ENCODE data around the gene DEFB128. TPM values are rescaled to one million over a fixed set of nuclear protein-coding genes. Genes with fewer than 3 reads are reported as not detected.

Gene DEFB128
- total and polyA plus RNA-seq, 2 of the 4 experiments (the other 2 are of a cell fraction), result not detected

DNA sequence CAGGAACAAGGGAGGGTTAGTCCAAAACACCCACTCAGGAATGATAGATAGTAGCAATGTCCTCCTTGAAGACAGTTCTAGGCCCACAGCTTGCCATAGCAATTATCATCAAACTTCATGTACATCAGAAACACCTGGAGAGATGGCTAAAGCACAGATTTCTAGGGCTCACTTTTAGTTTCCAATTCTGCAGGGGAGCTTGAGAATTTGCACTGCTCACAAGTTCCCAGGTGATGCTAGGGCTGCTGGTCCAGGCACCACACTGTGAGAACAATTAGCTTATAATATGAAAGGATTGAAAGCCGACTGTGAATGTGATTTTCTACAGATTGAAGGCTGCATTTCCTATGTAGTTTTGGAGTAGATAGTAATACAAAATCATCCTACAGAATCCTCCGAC lies 43.6 kb downstream of the DEFB128 start:
- TF ChIP-seq POLR2A (IDR thresholded peaks at IDR 0.05; ENCODE audit: low read depth, low read length) (no peak), BHLHE40 (IDR thresholded peaks at IDR 0.05; ENCODE audit: low read depth, low read length) (no peak), NFE2L2 (IDR thresholded peaks at IDR 0.05; ENCODE audit: low read depth, low read length) (no peak), MAFK (IDR thresholded peaks at IDR 0.05; ENCODE audit: low read depth, low read length) (no peak), SMC3 (IDR thresholded peaks at IDR 0.05; ENCODE audit: low read depth, low read length) (no peak), RCOR1 (IDR thresholded peaks at IDR 0.05; ENCODE audit: insufficient replicate concordance, low read length) (no peak), MAZ (IDR thresholded peaks at IDR 0.05; ENCODE audit: borderline replicate concordance, low read depth, low read length) (no peak), RAD21 (IDR thresholded peaks at IDR 0.05; ENCODE audit: low read length) (no peak), RFX5 (IDR thresholded peaks at IDR 0.05; ENCODE audit: low read depth, low read length) (no peak), CEBPB (IDR thresholded peaks at IDR 0.05; ENCODE audit: low read depth, low read length) (no peak), MXI1 (IDR thresholded peaks at IDR 0.05; ENCODE audit: borderline replicate concordance, low read depth, low read length) (no peak), FOS (IDR thresholded peaks at IDR 0.05; ENCODE audit: low read depth, low read length) (no peak), CHD1 (IDR thresholded peaks at IDR 0.05; ENCODE audit: low read depth, low read length) (no peak)
- TF ChIP-seq, protein P1, sequence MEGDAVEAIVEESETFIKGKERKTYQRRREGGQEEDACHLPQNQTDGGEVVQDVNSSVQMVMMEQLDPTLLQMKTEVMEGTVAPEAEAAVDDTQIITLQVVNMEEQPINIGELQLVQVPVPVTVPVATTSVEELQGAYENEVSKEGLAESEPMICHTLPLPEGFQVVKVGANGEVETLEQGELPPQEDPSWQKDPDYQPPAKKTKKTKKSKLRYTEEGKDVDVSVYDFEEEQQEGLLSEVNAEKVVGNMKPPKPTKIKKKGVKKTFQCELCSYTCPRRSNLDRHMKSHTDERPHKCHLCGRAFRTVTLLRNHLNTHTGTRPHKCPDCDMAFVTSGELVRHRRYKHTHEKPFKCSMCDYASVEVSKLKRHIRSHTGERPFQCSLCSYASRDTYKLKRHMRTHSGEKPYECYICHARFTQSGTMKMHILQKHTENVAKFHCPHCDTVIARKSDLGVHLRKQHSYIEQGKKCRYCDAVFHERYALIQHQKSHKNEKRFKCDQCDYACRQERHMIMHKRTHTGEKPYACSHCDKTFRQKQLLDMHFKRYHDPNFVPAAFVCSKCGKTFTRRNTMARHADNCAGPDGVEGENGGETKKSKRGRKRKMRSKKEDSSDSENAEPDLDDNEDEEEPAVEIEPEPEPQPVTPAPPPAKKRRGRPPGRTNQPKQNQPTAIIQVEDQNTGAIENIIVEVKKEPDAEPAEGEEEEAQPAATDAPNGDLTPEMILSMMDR (conservative IDR thresholded peaks at IDR 0.05; ENCODE audit: low read depth, low read length), result no peak
- TF ChIP-seq, protein P2, sequence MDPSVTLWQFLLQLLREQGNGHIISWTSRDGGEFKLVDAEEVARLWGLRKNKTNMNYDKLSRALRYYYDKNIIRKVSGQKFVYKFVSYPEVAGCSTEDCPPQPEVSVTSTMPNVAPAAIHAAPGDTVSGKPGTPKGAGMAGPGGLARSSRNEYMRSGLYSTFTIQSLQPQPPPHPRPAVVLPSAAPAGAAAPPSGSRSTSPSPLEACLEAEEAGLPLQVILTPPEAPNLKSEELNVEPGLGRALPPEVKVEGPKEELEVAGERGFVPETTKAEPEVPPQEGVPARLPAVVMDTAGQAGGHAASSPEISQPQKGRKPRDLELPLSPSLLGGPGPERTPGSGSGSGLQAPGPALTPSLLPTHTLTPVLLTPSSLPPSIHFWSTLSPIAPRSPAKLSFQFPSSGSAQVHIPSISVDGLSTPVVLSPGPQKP (IDR thresholded peaks at IDR 0.05; ENCODE audit: borderline replicate concordance, low read depth, low read length), result no peak
- TF ChIP-seq, protein P3, sequence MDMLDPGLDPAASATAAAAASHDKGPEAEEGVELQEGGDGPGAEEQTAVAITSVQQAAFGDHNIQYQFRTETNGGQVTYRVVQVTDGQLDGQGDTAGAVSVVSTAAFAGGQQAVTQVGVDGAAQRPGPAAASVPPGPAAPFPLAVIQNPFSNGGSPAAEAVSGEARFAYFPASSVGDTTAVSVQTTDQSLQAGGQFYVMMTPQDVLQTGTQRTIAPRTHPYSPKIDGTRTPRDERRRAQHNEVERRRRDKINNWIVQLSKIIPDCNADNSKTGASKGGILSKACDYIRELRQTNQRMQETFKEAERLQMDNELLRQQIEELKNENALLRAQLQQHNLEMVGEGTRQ (IDR thresholded peaks at IDR 0.05; ENCODE audit: low read depth, low read length), result no peak
- Histone ChIP-seq H3K9me1 (ENCODE audit: insufficient read depth, low read length) (no peaks in the 10 kb centered on the region), H3K27ac (ENCODE audit: insufficient read depth, low read length) (no peak overlapping the region), H4K91ac (ENCODE audit: insufficient read depth, low read depth, low read length) (no peak overlapping the region), H3K23ac (ENCODE audit: low read depth, low read length) (no peak overlapping the region), H3K9ac (ENCODE audit: low read depth, low read length) (no peak overlapping the region), H2BK15ac (ENCODE audit: low read depth, low read length) (no peak overlapping the region), H3K27me3 (ENCODE audit: control insufficient read depth, insufficient read depth, low read length) (peaks cover 3% of the 10 kb centered on the region), H3K9me3 (ENCODE audit: control insufficient read depth, insufficient read depth, low read length) (no peaks in the 10 kb centered on the region), H3K79me1 (ENCODE audit: low read depth in 1 of 2, low read length in 2 of 2) (no peaks in the 10 kb centered on the region), H2BK20ac (ENCODE audit: low read depth, low read length) (no peak overlapping the region), H3K4ac (ENCODE audit: low read depth, low read length) (no peak overlapping the region), H4K20me1 (ENCODE audit: insufficient read depth, low read length) (no peaks in the 10 kb centered on the region), H3K56ac (ENCODE audit: extremely low read depth, insufficient read depth, low read length) (no peak overlapping the region), H3K4me3 (ENCODE audit: insufficient read depth, low read depth, low read length) (no peak overlapping the region), H2AK9ac (replicated peaks; ENCODE audit: low read depth, low read length, poor library complexity) (no peak overlapping the region), H4K5ac (ENCODE audit: low read depth, low read length) (no peak overlapping the region), H3K4me1 (ENCODE audit: control insufficient read depth, insufficient read depth, low read length) (no peaks in the 10 kb centered on the region), H2AFZ (replicated peaks; ENCODE audit: low read length, poor library complexity) (no peak overlapping the region), H3K18ac (ENCODE audit: low read depth, low read length) (no peak overlapping the region), H3K4me2 (ENCODE audit: low read depth, low read length) (no peak overlapping the region), H2AK5ac (ENCODE audit: low read depth, low read length) (no peak overlapping the region), H2BK5ac (ENCODE audit: low read depth, low read length, poor library complexity, severe bottlenecking) (no peak overlapping the region), H3K36me3 (ENCODE audit: control insufficient read depth, insufficient read depth, low read length) (no peaks in the 10 kb centered on the region), H2BK120ac (ENCODE audit: low read depth, low read length) (no peak overlapping the region), H4K8ac (ENCODE audit: low read depth in 2 of 2, low read length in 2 of 2) (no peak overlapping the region), H3K14ac (replicated peaks; ENCODE audit: low read depth, low read length) (no peak overlapping the region)
- ChIA-PET POLR2A (ENCODE audit: unreplicated experiment) (no interaction called here), CTCF (no interaction called here)
- WGBS, 2 experiments (ENCODE audit: extremely low coverage in 2 of 2, insufficient read length in 1 of 2), result no CpG with 5 or more reads among the region's 2 CpGs
- ATAC-seq (ENCODE audit: low read depth), result no peak
- DNase-seq, result no peak
- BruUV-seq (replicated peaks), result no TSS peak
- intact Hi-C loops (cut with micrococcal nuclease), result no loop called here
- dilution Hi-C loops (cut with HindIII; ENCODE audit: low sequenced_read_pairs, unreplicated experiment), result no loop called here
- in situ Hi-C loops (cut with MboI; ENCODE audit: low sequenced_read_pairs), result no loop called here
